ENCODE results near the gene PITPNM3. TPM values are rescaled to one million over a fixed set of nuclear protein-coding genes. Genes with fewer than 3 reads are reported as not detected.

Gene PITPNM3
- polyA plus RNA-seq, 1 donor from 2014 or later, result 3.0 TPM

DNA sequence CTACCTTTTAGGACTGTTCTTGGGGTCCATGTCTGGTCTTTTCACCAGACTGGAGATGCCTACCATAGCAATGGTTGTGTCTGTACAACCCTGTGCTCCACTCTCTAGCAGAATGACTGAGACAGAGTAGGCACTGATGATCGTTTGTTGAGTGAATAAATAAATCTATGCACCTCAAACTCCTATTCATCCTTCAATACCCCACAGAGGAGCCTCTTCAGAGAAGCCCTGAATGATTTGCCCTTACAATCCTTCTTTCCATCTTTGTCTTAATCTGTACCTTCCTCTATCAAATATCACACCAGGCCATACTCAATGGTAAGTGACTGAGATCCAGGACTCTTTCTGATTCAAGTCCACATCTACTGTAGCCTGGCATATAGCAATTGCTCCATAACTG is 88.8 kb downstream of the PITPNM3 start:
- Histone ChIP-seq H3F3A (ENCODE audit: insufficient read depth, low read length, poor library complexity, severe bottlenecking) (no peaks in the 10 kb centered on the region), H3K9me3 (ENCODE audit: low read length) (no peaks in the 10 kb centered on the region), H3K79me2 (replicated peaks; ENCODE audit: insufficient read depth, low read length) (no peaks in the 10 kb centered on the region), H3K27me3 (ENCODE audit: insufficient read depth, low read depth, low read length) (no peaks in the 10 kb centered on the region), H3K9me2 (ENCODE audit: insufficient read depth, low read length) (no peaks in the 10 kb centered on the region), H3K9ac (ENCODE audit: low read length) (no peak overlapping the region), H3K4me2 (ENCODE audit: low read length) (no peak overlapping the region), H2AFZ (ENCODE audit: low read depth, low read length) (no peak overlapping the region), H3K36me3 (ENCODE audit: insufficient read depth, low read length) (no peaks in the 10 kb centered on the region), H4K20me1 (ENCODE audit: insufficient read depth) (no peaks in the 10 kb centered on the region), H3K27ac (ENCODE audit: low read length) (no peak overlapping the region), H3K4me3 (ENCODE audit: low read length) (no peak overlapping the region)
- TF ChIP-seq POLR2AphosphoS5 (IDR thresholded peaks at IDR 0.05) (no peak), EZH2 (IDR thresholded peaks at IDR 0.05; ENCODE audit: borderline replicate concordance, insufficient read depth, low read length, poor library complexity, severe bottlenecking) (no peak), EP300 (conservative IDR thresholded peaks at IDR 0.05; ENCODE audit: poor library complexity, severe bottlenecking) (no peak), TAF1 (IDR thresholded peaks at IDR 0.05; ENCODE audit: low read depth) (no peak), RAD21 (conservative IDR thresholded peaks at IDR 0.05) (no peak), MXI1 (conservative IDR thresholded peaks at IDR 0.05; ENCODE audit: poor library complexity, severe bottlenecking) (no peak), SMC3 (conservative IDR thresholded peaks at IDR 0.05; ENCODE audit: poor library complexity) (no peak)
- TF ChIP-seq, protein P1, sequence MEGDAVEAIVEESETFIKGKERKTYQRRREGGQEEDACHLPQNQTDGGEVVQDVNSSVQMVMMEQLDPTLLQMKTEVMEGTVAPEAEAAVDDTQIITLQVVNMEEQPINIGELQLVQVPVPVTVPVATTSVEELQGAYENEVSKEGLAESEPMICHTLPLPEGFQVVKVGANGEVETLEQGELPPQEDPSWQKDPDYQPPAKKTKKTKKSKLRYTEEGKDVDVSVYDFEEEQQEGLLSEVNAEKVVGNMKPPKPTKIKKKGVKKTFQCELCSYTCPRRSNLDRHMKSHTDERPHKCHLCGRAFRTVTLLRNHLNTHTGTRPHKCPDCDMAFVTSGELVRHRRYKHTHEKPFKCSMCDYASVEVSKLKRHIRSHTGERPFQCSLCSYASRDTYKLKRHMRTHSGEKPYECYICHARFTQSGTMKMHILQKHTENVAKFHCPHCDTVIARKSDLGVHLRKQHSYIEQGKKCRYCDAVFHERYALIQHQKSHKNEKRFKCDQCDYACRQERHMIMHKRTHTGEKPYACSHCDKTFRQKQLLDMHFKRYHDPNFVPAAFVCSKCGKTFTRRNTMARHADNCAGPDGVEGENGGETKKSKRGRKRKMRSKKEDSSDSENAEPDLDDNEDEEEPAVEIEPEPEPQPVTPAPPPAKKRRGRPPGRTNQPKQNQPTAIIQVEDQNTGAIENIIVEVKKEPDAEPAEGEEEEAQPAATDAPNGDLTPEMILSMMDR (IDR thresholded peaks at IDR 0.05; ENCODE audit: poor library complexity, severe bottlenecking), result no peak
- TF ChIP-seq, protein P2, sequence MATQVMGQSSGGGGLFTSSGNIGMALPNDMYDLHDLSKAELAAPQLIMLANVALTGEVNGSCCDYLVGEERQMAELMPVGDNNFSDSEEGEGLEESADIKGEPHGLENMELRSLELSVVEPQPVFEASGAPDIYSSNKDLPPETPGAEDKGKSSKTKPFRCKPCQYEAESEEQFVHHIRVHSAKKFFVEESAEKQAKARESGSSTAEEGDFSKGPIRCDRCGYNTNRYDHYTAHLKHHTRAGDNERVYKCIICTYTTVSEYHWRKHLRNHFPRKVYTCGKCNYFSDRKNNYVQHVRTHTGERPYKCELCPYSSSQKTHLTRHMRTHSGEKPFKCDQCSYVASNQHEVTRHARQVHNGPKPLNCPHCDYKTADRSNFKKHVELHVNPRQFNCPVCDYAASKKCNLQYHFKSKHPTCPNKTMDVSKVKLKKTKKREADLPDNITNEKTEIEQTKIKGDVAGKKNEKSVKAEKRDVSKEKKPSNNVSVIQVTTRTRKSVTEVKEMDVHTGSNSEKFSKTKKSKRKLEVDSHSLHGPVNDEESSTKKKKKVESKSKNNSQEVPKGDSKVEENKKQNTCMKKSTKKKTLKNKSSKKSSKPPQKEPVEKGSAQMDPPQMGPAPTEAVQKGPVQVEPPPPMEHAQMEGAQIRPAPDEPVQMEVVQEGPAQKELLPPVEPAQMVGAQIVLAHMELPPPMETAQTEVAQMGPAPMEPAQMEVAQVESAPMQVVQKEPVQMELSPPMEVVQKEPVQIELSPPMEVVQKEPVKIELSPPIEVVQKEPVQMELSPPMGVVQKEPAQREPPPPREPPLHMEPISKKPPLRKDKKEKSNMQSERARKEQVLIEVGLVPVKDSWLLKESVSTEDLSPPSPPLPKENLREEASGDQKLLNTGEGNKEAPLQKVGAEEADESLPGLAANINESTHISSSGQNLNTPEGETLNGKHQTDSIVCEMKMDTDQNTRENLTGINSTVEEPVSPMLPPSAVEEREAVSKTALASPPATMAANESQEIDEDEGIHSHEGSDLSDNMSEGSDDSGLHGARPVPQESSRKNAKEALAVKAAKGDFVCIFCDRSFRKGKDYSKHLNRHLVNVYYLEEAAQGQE (IDR thresholded peaks at IDR 0.05; ENCODE audit: borderline replicate concordance), result no peak

DNA sequence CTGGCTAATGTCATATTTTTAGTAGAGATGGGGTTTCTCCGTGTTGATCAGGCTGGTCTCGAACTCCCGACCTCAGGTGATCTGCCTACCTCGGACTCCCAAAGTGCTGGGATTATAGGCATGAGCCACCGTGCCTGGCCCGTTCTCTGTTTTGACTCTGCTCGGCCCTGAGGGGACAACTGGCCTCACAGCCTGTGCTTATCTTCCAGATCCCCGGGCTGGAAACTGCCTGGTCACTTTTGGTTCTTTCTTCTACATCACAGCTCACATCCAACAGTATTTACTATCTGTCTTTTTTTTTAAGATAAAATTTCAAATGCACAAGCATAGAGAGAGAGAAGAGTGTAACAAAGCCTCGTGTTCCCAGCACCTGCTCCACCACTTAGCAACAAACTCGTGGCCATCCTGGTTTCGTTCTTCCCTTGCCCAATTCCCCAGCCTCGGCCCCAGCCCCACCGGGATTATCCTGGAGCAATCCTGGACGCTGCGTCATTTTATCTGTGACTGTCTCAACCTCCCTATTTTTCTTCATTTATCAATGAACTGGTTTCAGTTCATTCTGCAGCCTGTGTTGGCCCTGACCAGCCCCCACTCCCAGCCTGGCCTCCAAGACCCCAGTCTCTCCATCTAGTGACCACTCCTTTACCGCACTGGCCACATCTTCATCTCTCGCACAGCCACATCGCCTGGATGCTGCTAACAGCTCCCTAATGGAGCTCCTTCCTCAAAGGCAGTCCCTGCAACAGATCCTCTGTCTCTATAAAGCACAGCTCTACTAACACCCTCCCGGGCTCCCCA is 91.0 kb downstream of the PITPNM3 start:
- Histone ChIP-seq H3K79me2 (replicated peaks; ENCODE audit: insufficient read depth, low read length) (no peaks in the 10 kb centered on the region), H3K9ac (ENCODE audit: low read length) (no peak overlapping the region), H3K27ac (ENCODE audit: low read length) (no peak overlapping the region), H4K20me1 (ENCODE audit: insufficient read depth) (no peaks in the 10 kb centered on the region), H3K27me3 (ENCODE audit: insufficient read depth, low read depth, low read length) (no peaks in the 10 kb centered on the region), H3K36me3 (ENCODE audit: insufficient read depth, low read length) (no peaks in the 10 kb centered on the region), H3K9me3 (ENCODE audit: low read length) (no peaks in the 10 kb centered on the region), H3K9me2 (ENCODE audit: insufficient read depth, low read length) (no peaks in the 10 kb centered on the region), H3F3A (ENCODE audit: insufficient read depth, low read length, poor library complexity, severe bottlenecking) (no peaks in the 10 kb centered on the region), H3K4me2 (ENCODE audit: low read length) (no peak overlapping the region), H2AFZ (ENCODE audit: low read depth, low read length) (no peak overlapping the region), H3K4me3 (ENCODE audit: low read length) (no peak overlapping the region)
- TF ChIP-seq POLR2AphosphoS5 (IDR thresholded peaks at IDR 0.05), result no peak
- TF ChIP-seq TAF1 (IDR thresholded peaks at IDR 0.05; ENCODE audit: low read depth), result no peak
- TF ChIP-seq, protein P2 (IDR thresholded peaks at IDR 0.05; ENCODE audit: borderline replicate concordance), result no peak
